ENCODE data around the gene HMCN1. TPM values are rescaled to one million over a fixed set of nuclear protein-coding genes. Genes with fewer than 3 reads are reported as not detected.
A peak's percentile ranks its signal among the peaks of the same experiment; 100 is the strongest.

The HMCN1 gene
- total RNA-seq, 1 experiment from 2014 or later, result 21.4 TPM

DNA sequence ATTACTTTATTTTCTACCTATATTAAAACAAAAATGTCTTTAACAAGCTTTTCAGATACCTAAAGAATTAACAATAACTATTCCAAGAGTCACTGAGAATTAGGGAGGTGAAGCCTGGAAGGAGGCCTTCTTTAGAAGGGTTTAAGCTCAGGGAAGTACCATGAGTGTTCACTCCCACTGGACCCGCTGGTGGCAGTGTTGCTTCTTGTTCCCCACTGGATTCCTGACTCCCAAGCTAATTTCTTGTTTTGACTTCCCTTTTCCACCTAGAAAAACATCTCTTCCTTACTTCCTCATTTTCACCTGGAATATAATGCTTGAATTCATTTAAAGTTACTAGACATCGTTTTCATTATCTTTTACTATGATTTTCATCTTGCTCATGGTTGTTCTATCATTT, 264.2 kb downstream of the HMCN1 start:
- Histone ChIP-seq H3K36me3 (no peaks in the 10 kb centered on the region), H3K27me3 (replicated peaks) (no peaks in the 10 kb centered on the region), H3K4me1 (replicated peaks) (no peaks in the 10 kb centered on the region), H3K4me3 (no peak overlapping the region), H3K9me3 (replicated peaks) (no peaks in the 10 kb centered on the region), H3K27ac (no peak overlapping the region)
- no peak for DNase-seq (ENCODE audit: low read depth in 1 of 2, low spot score in 2 of 2)

DNA sequence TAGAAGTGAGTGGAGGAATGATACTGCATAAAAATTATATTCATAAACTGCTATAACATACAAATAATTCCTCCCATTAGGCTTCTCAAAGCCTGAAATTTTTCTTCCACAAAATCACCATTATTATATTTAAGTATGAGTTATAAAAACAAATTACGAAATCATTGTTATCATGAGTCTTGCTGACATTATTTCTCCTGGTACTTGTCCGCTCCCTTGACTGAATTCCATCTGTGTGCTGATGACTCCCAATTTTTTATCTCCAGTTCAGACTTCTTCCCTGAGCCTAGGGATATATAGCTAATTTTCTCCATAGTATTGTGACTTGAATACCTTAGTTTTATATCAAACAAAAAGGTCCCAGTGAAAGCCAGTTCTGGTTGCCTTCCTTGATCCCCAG, 268.2 kb downstream of the HMCN1 start:
- no peaks in the 10 kb centered on the region for H3K9me3 ChIP-seq (replicated peaks)
- DNase-seq (ENCODE audit: low read depth in 1 of 2, low spot score in 2 of 2), result no peak
- H3K36me3 ChIP-seq, result no peaks in the 10 kb centered on the region
- H3K4me1 ChIP-seq (replicated peaks), result no peaks in the 10 kb centered on the region
- no peaks in the 10 kb centered on the region for H3K27me3 ChIP-seq (replicated peaks)
- no peak overlapping the region for H3K4me3 ChIP-seq
- H3K27ac ChIP-seq, result no peak overlapping the region

DNA sequence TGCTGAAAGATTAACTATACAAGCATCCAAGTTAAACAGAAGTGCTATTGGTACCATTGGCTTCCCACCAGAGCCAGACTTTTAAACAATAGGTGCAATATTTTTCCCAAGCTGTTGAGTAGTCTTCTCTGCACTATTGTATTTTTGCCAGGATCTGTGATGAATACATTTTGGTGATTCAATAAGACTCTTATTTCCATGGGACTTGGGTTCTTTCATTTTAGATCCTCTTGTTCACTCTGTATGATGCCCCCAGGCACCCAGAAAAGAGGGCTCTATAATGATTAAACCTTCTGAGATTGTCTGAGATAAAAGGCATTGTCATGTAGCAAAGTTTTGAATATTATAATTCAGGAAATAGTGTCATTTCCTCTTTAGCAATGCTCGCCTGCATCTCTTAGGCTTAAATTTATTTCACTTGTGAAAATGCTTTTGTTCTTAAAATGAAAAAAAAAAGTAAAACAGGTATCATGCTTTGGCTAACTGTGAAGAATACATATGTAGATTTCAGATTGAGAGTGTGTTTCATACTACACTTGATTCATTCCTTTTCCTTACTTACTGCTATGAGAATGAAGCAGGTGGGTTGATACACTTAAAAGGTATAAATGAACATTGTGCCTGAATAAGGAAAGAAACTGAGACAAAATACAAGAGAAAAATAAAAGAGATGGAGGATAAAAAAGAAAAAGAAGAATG, 275.0 kb downstream of the HMCN1 start:
- Histone ChIP-seq H3K4me1 (replicated peaks) (peaks cover 8% of the 10 kb centered on the region), H3K27ac (no peak overlapping the region), H3K4me3 (no peak overlapping the region), H3K36me3 (no peaks in the 10 kb centered on the region), H3K27me3 (replicated peaks) (no peaks in the 10 kb centered on the region), H3K9me3 (replicated peaks) (no peaks in the 10 kb centered on the region)
- DNase-seq (ENCODE audit: low read depth in 1 of 2, low spot score in 2 of 2), result no peak

DNA sequence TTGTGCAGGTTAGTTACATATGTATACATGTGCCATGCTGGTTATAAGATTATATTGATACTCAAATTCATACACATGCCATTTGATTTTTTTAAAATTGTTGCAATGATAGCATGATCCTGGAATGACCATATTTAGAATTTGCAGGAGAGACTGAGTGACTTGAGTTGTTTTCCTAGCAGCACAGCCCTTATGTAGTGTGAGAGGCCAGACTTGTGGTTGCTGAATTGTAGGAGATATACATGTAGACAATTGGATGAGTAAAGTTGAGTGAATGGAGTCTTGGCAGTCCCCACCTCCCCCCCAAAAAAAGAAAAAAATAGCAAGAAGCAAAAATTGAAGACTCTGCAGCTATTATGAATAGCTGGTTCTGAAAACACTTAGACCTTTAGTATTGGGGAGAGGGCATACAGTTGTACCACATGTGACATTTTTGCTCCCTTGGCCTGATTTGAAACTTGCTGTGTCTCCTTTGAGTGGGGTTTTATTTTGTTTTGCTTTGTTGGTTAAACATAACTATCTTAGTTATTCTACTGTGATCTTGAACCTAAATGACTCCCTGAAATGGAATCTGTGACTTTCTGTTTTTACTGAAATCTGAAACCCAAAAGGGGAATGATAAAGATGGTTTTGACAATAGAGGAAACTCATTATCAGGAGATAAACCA, 280.3 kb downstream of the HMCN1 start:
- H3K27ac ChIP-seq, result peak overlapping the region; percentile 26
- no peaks in the 10 kb centered on the region for H3K27me3 ChIP-seq (replicated peaks)
- no peak overlapping the region for H3K4me3 ChIP-seq
- no peaks in the 10 kb centered on the region for H3K36me3 ChIP-seq
- peak; percentile 42 to 81 for DNase-seq (ENCODE audit: low read depth in 1 of 2, low spot score in 2 of 2)
- peaks cover 17% of the 10 kb centered on the region for H3K4me1 ChIP-seq (replicated peaks)
- no peaks in the 10 kb centered on the region for H3K9me3 ChIP-seq (replicated peaks)

DNA sequence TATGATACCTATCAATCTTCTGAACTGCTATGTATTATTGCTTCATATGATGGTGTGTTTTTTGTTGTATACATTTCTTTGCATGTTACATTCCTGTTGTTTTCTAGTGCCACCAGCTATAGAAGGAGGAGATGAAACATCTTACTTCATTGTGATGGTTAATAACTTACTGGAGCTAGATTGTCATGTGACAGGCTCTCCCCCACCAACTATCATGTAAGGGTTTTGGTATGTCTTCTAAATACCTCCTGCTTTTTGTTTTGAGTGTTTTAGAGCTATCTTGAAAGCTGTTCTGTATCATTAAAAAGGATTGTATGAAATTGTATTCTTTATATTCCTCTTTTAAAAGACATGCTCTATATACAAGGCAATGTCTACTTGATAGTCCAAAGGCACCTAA, 282.7 kb downstream of the HMCN1 start:
- Histone ChIP-seq H3K4me1 (replicated peaks) (peaks cover 17% of the 10 kb centered on the region), H3K36me3 (no peaks in the 10 kb centered on the region), H3K9me3 (replicated peaks) (no peaks in the 10 kb centered on the region), H3K27me3 (replicated peaks) (no peaks in the 10 kb centered on the region), H3K27ac (no peak overlapping the region), H3K4me3 (no peak overlapping the region)
- no peak for DNase-seq (ENCODE audit: low read depth in 1 of 2, low spot score in 2 of 2)

DNA sequence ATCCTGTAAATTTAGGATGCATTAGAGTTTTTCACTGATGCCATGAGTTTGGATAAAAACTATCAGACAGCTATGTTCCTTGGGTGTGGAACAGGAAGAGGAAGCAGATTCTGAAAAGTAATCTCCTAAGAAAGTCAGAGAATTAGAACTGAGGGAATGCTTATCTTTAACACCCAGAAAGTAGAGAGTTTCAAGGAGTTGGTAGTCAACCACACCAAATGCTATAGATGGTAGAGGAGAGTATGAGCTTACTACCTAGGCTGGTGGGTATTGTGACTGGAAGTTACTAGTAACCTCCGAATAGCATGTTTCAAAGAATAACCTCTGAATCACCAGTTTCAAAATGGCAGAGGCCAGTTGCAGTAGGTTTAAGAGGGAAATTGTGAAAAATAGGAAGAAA, 288.0 kb downstream of the HMCN1 start:
- H3K27me3 ChIP-seq (replicated peaks), result no peaks in the 10 kb centered on the region
- no peak overlapping the region for H3K27ac ChIP-seq
- H3K9me3 ChIP-seq (replicated peaks), result no peaks in the 10 kb centered on the region
- H3K4me1 ChIP-seq (replicated peaks), result peaks cover 8% of the 10 kb centered on the region
- no peak for DNase-seq (ENCODE audit: low read depth in 1 of 2, low spot score in 2 of 2)
- no peak overlapping the region for H3K4me3 ChIP-seq
- H3K36me3 ChIP-seq, result no peaks in the 10 kb centered on the region

DNA sequence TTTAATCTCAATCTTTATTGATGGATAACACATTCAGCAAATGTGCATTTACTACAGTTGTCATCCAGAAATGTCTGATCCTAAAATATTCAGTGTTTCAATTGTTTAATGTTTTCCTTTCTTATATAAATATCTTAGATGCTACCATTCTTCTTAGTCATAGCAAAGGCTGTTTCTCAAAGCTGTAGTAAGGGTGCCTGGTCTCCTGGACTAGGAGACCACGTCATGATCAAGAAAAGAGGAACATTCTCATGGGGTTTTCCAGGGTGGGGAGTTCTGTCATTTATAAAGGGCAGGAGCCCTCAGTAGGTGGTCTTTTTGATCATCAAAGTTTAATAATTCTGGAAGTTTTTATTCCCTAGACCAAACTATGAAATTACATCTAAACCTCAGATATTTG, 292.8 kb downstream of the HMCN1 start:
- DNase-seq (ENCODE audit: low read depth in 1 of 2, low spot score in 2 of 2), result peak in 1 of 2 experiments; percentile 63

DNA sequence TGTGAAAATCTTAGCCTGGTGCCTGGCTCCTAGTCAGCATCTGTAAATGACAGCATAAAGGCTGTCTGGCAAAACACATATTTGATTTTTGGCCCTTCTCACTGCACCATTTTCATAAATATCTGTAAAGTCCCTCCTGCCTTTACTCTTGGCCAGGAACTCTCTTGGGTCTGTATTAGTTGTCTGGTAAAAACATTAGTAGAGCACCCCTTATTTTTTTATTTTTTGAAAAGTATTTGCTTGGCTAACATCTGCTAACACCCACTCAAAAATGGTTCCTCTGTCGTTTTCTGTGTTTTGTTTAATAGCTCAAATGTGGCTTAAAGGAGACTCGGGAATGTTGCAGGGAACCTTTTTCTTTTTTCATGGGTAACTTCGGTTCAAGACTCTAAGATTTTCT, 293.4 kb downstream of the HMCN1 start:
- no peak overlapping the region for H3K4me3 ChIP-seq
- H3K36me3 ChIP-seq, result no peaks in the 10 kb centered on the region
- H3K4me1 ChIP-seq (replicated peaks), result peaks cover 14% of the 10 kb centered on the region
- no peaks in the 10 kb centered on the region for H3K27me3 ChIP-seq (replicated peaks)
- DNase-seq (ENCODE audit: low read depth in 1 of 2, low spot score in 2 of 2), result no peak
- peak overlapping the region; percentile 30 for H3K27ac ChIP-seq
- 0 out of 2 replicates have a peak, but pooled peaks cover 2% of the 10 kb centered on the region for H3K9me3 ChIP-seq (replicated peaks)

More for the DNA sequence above, 292.8 kb downstream of the HMCN1 start:
- Histone ChIP-seq H3K4me3 (no peak overlapping the region), H3K9me3 (replicated peaks) (no peaks in the 10 kb centered on the region), H3K36me3 (no peaks in the 10 kb centered on the region), H3K4me1 (replicated peaks) (peaks cover 14% of the 10 kb centered on the region), H3K27ac (peak overlapping the region; percentile 30), H3K27me3 (replicated peaks) (no peaks in the 10 kb centered on the region)

DNA sequence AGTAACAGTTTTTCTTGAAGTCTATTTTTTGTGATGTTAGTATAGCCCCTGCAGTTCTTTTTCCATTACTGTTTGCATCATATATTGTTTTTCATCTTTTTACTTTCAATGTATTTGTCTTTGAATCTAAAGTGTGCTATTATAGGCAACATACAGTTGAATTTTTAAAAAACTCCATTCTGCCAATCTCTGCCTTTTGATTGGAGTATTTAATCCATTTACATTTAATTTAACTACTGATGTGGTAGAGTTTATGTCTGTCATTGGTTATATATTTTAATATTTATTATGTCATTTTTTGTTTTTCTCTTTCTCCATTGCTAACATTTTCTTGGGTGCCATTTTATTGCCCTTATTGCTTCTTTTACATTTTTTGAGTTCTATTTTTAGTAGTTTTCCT, 296.3 kb downstream of the HMCN1 start:
- Histone ChIP-seq H3K4me1 (replicated peaks) (peaks cover 14% of the 10 kb centered on the region), H3K9me3 (replicated peaks) (0 out of 2 replicates have a peak, but pooled peaks cover 2% of the 10 kb centered on the region), H3K27ac (no peak overlapping the region), H3K27me3 (replicated peaks) (no peaks in the 10 kb centered on the region), H3K4me3 (no peak overlapping the region), H3K36me3 (no peaks in the 10 kb centered on the region; the same call in 1 of the 2 replicates)
- no peak for DNase-seq (ENCODE audit: low read depth in 1 of 2, low spot score in 2 of 2)

DNA sequence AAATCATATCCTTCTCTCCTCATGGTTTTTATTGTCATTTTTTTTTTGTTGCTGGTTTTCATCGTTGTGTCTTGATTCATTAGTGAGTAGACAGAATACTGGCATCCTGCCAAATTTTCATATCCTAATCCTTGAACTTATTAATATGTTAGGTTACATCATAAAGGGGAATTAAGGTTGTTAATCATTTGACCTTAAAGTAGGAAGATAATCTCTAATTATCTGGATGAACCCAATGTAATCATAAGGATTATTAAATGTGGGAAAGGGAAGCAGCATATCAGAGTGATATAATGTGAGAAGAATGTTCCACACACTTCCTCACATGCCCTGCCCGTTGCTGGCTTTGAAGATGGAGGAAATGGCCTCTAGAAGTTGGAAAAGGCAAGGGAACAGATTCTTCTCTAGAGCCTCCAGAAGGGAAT, 299.7 kb downstream of the HMCN1 start:
- H3K4me1 ChIP-seq (replicated peaks), result no peaks in the 10 kb centered on the region
- no peaks in the 10 kb centered on the region; the same call in 1 of the 2 replicates for H3K36me3 ChIP-seq
- DNase-seq (ENCODE audit: low read depth in 1 of 2, low spot score in 2 of 2), result peak in 1 of 2 experiments; percentile 9
- no peak overlapping the region for H3K27ac ChIP-seq
- no peak overlapping the region for H3K4me3 ChIP-seq
- no peaks in the 10 kb centered on the region for H3K27me3 ChIP-seq (replicated peaks)
- 0 out of 2 replicates have a peak, but pooled peaks cover 2% of the 10 kb centered on the region for H3K9me3 ChIP-seq (replicated peaks)

DNA sequence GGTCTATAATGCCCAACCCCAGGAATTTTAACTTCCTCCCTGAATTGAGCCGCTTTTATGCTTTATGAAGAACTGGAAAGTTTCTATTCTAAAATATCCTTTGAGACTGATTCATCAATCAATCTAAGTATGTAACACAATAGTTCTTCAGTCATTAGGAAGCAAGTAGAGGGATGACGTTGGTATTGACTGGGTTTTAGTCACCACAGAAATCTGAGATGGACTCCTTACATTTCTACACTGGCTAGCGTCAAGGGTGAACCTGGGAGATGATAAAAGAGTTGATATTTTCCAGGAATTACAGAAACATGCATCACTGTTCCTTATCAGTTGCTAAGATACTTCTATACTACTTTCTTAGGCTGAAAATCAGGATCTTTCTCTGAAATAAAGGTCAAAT, 308.0 kb downstream of the HMCN1 start:
- H3K9me3 ChIP-seq (replicated peaks), result no peaks in the 10 kb centered on the region
- no peak overlapping the region for H3K27ac ChIP-seq
- H3K4me1 ChIP-seq (replicated peaks), result no peaks in the 10 kb centered on the region
- DNase-seq (ENCODE audit: low read depth in 1 of 2, low spot score in 2 of 2), result no peak
- H3K4me3 ChIP-seq, result no peak overlapping the region
- no peaks in the 10 kb centered on the region for H3K27me3 ChIP-seq (replicated peaks)
- no peaks in the 10 kb centered on the region for H3K36me3 ChIP-seq

DNA sequence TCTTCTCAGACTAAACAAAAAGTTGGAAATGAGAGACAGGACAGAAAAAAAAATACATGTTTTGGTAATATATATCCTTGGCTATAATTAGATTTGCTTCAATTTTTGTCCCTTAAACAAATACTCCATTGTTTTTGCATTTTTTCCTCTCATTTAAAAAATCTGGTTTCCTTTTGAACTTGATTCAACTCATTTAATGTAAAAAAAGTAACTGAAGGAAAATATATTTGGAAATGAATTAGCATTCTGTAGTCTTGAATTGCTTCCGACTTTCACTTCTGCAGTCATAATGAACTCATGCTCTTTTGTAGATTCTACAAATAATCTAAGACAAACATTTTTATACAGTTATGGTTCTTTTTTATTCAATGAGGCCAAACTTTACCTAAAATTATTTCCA, 309.1 kb downstream of the HMCN1 start:
- Histone ChIP-seq H3K4me3 (no peak overlapping the region), H3K9me3 (replicated peaks) (no peaks in the 10 kb centered on the region), H3K27ac (no peak overlapping the region), H3K36me3 (no peaks in the 10 kb centered on the region), H3K4me1 (replicated peaks) (no peaks in the 10 kb centered on the region), H3K27me3 (replicated peaks) (no peaks in the 10 kb centered on the region)
- no peak for DNase-seq (ENCODE audit: low read depth in 1 of 2, low spot score in 2 of 2)

DNA sequence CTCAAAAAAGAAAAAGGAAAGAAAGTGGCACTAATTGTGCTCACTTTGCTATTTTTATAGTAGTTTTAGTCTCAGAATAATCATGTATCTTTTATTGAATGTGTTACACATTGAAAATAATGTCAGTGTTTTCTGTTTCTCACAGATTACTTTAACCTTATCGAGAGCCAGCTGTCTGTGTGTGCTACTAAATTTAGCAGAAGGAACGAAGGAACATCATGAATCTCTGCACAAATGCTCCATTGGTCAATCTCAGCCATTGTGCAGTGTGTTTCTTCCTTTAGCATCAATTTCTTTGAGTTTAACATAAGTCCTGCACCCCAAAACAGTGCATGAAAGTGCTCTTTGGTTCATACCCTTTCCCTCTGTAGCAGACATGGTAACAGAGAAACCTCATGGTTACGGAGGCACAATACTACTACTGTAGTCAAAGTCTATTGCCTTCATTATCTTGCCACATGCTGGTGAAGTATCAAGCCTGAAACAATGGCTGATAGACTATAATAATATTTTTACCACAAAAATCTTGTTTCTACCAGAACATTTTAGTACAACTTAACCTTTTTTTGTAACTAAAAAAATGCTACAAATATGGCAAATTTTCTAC, 310.0 kb downstream of the HMCN1 start:
- Histone ChIP-seq H3K4me3 (no peak overlapping the region), H3K9me3 (replicated peaks) (no peaks in the 10 kb centered on the region), H3K36me3 (no peaks in the 10 kb centered on the region), H3K4me1 (replicated peaks) (no peaks in the 10 kb centered on the region), H3K27ac (no peak overlapping the region), H3K27me3 (replicated peaks) (no peaks in the 10 kb centered on the region)
- no peak for DNase-seq (ENCODE audit: low read depth in 1 of 2, low spot score in 2 of 2)
